Stimulated activated CD4-positive, alpha-beta T cell treated with anti-CD3 and anti-CD28 coated beads, TNF-alpha, amount 100 ng/mL, for 48 hours (primary cell): ENCODE measurements around the gene DNAJB1.
"Not testable (repeated sequence)": the region's sequence is repeated elsewhere in the genome, so short reads cannot be mapped to it uniquely, and the experiment has no call there.

Experiments used
- DNase-seq, 3 donors: peaks; one replicate each; pipeline ENCODE4 v3.0.0-alpha.2; 2020; ENCODE audit warnings: low read depth in 3 of 3

The DNAJB1 gene

DNA sequence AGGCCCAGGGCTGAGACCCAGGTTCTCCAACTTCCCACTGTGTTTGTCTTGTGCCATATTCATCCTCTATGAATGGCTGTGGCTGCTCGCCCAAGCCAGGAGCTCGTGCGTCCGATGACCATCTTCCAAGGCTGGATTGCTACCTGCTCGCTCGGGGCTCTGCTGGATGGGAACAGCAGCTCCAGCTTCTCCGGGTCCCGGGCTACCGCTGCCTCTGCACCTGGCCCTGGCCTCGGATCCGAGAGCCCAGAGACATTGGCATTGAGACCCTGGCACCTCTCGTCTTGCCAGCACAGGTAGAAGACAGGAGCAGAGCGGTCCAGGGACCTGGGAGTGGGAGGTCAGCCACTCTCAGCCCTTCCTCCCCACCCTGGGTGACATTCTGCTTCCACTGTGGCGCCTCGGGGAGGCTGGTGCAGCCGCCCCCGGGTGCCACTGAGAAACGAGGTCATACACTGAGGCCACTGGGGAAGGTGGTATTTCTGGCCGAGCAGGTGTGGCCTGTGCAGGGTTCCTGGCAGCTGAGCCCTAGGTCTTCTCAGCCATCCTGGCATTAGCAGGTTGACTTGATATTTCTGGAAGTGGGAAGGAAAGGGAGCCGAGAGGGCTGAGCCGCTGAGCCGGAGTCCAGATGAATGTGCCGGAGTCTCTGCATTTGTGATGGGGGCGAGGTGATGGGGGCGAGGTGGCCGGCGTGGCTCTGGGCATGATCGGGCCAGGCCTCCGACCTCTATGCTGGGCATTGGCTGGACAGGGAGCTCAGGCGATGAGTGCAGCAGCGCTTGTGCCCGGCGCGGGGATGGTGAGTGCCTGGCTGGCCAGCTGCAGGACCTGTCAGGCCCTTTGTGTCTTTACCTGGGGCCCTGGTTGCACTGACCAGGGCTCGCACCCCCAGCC, 35.1 kb upstream of the DNAJB1 start:
- DNase-seq = no peak

DNA sequence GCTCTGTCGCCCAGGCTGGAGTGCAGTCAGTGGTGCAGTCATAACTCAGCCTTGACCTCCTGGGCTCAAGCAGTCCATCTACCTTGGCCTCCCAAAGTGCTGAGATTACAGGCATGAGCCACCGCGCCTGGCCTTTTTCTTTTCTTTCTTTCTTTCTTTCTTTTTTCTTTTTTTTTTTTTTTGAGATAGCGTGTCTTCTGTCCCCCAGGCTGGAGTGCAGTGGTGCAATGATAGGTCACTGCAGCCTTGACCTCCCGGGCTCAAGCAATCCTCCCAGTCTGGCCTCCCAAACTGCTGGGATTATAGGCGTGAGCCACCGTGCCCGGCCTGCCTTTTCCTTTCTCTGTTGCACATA, 33.8 kb upstream of the DNAJB1 start:
- not testable (repeated sequence) for DNase-seq

DNA sequence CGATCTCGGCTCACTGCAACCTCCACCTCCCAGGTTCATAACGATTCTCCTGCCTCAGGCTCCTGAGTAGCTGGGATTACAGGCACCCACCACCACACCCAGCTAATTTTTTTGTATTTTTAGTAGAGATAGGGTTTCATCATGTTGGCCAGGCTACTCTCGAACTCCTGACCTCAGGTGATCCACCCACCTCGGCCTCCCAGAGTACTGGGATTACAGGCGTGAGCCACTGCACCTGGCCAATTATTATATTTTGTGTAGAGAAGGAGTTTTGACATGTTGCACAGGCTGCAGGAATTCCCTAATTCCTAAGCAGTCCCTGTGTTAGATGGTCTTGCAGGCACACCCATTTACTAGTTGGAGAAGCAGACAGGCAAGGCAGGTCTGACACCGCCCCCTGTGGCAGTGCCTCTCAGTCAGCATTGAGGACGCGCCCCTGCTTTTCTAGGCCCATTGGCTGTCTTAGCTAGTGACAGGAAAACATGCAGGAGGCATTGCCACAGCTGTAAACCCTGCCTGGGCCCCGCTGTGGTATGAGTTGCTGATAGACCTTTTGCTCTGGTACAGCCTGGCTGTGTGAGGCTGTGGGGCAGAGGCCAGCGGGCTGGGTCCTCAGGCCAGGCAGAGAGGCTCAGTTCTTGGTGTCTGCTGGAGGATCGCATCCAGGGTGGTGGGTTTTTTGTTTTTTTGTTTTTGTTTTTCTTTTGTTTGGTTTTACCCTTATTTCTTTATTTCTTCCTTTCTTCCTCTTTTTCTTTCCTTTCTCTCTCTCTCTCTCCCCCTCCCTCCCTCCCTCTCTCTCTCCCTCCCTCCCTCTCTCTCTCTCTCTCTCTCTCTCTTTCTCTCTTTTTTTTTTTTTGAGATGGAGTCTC, 33.2 kb upstream of the DNAJB1 start:
- peak in 2 of 3 donors; percentile 63 to 67 for DNase-seq

DNA sequence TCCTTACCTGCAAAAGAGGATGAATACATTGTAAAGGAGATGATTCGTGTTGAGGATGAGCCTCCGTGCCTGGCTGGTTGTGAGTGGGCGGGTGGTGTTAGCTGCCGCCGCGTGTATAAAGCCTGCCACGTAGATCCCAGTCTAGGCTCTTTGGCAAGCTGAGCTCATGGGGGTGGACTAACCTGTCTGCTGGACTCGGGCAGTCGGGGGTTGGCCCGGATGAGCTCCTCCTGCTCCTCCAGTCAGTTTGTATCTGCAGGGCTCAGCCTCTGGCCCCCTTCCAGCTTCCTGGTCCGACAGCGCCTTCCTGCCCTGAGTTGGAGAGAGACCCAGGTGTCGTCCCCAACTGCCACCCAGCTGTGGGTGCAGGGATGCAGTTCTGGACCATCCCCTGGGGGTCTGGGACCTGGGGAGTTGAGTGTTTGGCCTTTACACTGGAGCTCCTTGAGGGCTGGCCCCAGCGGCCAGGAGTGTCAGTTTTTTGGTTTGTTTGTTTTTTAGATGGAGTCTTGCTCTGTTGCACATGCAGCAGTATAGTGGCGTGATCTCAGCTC, 32.1 kb upstream of the DNAJB1 start:
- DNase-seq = no peak

DNA sequence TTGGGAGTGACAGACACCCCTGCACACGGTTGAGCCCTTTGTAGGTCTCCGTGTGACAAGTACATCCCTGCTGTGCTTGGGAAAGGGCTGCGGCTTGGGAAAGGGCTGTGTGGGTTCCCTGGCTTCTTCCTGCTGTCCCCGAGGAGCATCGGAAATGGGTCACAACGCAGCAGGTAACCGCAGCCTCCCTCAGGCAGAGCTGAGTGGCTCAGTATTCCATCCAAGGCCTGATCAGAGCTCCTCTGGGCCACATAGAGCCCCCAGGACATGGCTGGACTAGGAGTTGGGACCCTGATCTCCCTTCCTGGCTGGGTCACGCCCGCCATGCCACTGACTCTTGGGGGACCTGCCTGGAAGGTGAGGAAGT, 27.5 kb upstream of the DNAJB1 start:
- no peak for DNase-seq

DNA sequence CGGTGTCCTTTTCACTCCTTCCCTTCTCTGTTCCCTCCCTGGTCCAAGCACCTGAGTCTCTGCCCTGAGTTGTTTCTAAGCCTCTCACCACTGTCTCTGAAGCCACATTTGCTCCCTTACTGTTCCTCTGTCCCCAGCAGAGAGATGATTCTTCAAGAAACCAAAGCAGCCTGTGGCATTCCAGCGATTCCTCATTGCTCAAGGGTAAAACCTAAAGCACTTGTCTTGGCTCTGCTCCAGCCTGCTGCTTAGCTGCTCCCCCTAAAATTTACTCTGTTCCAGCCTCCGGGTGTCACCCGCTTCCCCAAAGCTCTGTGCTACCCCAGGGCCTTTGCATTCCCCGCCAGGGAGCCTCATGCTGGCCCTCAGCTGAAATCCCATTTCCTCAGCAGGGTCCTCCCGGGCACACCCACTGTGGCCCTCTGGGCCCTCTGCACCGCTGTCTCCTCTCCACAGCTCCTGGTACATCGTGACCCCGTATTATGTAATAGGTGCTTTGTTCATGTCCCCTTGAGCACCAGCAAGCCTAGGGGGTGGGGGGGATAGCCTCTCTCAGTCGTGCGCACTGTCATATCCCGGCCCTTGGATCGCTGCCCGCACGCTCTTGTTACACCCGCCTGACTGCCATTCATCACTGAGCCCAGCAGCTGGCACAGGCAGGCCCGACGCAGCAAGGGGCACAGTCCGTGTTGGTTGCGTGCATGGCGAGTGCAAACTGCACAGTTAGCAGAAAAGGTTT, 26.9 kb upstream of the DNAJB1 start:
- no peak for DNase-seq

DNA sequence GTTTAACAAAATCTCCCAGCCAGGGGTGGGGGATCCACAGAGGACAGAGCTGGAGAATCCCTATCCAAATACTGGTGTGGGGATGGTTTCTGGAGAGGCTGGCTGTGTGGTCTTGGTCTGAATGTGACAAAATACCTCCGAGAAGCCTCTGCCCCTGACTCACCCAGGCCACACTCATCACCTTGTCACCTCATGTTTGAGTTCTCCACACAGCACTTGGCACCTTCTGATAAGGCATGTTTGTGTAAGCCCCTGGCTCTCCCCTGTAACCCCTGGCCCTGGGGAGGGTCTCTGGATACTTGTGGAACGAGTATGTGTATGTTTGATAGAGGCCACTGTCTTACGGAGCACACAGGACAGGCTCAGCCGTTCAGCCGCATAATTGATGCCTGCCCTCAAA, 25.9 kb upstream of the DNAJB1 start:
- DNase-seq = no peak

DNA sequence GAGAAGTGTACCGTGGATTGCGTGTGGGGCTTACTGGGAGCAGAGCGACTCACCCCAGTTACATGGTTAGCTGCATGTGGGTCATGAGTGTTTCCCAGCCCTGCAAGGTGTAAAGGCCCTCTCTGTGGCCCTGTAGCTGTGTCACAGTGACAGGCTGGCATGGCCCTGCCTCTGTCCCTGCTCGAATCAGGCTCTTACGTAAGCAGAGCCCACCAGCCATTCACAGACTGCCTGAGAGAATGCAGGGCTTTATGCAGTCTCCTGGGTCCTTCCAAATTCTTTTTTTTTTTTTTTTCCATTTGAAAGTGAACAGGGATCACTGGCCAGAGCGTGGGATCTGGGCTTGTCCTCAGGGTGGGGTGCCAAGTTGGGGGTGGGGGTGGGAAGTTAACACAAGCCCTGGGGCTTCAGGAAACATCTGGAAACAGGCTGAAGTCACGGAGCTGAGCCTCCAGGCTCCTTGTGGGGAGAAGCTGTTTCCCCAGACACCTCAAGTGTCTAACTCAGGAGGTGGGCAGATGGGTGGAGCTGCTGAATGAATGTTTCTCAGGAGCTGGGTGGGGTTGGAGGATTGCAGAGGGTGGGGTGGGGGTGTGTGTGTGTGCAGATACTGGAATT, 24.6 kb upstream of the DNAJB1 start:
- DNase-seq = no peak

DNA sequence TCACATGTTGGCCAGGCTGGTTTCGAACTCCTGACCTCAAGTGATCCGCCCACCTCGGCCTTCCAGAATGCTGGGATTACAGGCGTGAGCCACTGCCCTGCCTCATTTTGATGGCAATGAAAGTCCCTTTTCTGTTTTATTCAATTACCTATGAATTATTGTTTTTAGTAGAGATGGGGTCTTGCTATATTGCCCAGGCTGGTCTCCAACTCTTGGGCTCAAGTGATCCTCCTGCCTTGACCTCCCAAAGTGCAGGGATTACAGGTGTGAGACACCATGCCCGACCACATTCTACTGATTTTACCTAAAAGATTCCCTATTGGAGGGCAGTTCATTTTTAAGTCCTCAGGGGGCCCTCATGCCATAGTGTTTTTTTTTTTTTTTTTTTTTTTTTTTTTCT, 23.8 kb upstream of the DNAJB1 start:
- not testable (repeated sequence) for DNase-seq

DNA sequence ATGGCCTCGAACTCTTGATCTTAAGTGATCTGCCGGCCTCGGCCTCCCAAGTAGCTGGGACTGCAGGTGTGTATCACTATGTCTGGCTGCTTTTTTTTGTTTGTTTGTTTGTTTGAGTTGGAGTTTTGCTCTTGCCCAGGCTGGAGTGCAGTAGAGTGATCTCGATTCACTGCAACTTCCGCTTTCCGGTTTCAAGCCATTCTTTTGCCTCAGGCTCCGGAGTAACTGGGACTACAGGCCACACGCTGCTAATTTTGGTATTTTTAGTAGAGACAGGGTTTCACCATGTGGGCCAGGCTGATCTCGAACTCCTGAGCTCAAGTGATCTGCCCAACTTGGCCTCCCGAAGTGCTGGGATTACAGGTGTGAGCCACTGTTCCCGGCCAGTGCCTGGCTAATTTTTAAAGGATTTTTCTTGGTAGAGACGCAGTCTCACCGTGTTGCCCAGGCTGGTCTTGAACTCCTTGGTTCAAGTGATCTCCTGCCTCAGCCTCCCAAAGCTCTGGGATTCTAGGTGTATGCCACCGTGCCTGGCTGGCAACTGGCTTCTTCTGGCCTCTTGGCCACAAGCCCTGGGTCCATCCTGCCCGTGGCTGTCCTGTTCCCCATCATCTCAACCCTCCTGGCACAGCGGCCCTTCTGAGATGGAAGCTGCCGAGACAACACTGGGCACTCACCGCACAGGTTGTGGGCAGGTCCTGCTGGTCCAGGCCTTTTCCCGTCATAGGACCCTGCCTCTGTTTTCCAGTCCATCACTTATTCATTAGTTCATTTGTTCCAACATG, 22.7 kb upstream of the DNAJB1 start:
- DNase-seq = no peak

DNA sequence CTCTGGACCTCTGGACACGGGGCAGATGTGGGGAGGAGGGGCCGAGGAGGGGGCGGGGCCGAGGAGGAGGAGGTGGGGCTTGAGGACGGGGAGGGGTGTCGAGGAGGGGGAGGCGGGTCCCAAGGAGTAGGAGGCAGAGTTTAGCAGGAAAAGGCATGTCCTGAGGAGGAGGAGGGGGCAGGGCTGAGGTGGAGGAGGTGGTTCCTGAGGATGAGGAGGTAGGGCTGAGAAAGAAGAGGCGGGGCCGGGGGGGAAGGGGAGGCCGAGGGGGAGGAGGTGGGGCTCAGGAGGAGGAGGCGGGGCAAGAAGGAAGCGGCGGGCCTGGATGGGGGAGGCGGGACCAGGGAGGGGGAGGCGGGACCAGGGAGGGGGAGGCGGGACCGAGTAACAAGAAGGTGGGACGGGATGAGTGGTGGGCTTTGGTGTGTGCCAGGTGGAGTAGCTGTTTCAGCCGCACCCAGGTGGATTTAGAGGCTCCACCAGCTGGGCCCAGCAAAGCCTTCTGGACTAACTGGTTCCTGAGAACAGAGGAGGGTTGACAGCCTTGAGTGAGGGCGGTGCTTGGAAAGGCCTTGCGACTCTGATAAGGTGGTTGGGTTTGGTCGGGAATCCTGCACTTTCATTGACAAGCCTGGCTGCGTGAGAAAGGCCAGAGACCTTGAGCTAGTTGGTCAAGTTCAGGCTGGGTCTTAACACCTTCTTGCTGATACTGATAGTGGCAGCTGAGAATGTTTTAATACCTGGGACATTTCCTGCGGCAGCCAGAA, 18.9 kb upstream of the DNAJB1 start:
- peak in 2 of 3 donors; percentile 44 to 63 for DNase-seq

DNA sequence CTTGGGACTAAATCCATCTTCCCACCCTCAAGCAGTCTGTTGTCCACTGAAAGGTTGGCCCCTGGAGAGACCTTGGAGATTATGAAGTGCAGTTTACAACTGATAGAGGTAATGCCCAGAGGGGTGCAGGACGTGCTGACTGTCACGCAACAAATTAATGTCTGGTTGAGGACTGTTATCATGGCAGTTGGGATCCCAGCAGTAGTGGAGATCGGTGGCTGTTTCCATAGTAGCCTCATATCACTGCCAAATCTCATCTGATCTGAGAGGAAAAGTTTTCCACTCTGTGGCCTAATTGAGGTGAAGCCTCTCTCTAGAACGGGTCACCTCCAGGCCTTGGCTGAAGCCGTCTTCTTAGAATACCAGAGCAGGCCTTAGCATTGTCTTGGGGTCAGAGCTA, 15.3 kb upstream of the DNAJB1 start:
- no peak for DNase-seq

DNA sequence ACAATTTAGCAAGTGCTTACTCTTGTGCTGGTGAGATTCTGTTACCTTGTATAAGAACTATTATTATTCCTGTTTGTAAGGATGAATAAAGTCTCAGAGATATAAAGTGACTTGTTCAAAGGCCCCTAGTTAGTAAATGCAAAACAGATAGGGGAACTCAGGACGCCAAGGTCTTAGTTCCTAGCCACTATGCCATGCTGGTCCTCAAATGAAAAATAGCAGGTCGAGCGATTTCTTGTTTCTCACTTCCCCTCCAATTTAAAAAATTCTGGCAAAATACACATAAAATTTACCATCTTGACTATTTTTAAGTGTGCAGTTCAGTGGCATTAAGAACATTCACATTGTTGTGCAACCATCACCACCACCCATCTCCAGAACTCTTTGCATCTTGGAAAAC, 12.3 kb upstream of the DNAJB1 start:
- no peak for DNase-seq

DNA sequence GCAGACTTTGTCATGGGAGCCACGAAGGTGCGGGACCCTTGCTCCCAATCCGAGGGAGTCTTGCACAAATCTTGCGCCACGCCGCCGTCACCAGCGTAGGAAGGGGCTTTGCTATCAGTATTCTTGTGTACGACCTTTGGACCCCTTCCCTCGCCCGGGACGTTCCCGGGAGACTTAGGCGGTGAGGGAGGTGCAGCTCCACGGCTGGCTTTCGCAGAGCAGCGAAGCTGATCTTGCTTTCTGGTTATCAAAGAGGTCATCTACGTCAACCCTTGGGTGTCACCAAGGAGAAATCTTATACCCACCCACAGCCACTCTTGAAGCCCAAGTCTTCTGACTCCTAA, 11.8 kb upstream of the DNAJB1 start:
- no peak for DNase-seq

DNA sequence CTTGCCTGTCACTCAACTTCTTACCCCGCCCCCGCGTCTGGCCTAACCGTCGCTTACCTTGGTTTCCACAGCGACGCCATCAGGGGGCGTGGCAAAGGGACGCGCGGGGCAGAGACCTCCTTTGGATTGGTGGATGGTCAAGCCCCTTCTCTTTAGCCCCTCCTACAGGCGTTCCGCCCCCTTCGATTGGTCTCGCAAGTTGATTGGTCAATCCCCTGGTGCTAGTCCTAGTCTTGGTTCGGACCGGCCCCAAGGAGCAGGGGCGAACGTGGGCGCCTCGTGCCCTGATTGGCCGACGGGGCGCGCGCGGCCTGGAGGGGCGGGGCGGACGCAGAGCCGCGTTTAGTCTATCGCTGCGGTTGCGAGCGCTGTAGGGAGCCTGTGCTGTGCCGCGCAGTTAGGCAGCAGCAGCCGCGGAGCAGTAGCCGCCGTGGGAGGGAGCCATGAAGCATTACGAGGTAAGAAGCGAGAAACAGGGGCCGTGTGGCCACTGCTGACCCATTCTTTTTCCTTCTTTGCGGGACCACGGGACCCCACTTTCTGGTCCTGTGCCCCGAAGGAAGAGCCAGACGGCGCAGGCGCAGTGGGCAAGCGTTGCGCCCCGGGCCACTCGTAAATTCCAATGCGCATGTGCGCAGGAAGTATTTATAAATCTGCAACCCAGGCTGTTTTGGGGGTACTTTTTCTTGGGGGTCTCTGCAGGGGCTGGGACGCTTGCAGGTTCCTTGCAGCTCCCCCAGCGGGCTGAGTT, 11.2 kb upstream of the DNAJB1 start, which contains the start of gene TECR:
Gene TECR (plus strand): TSS at position 341 of the 751 bp plus-strand sequence. CDS start 103 bp downstream, at position 444.
- peak; percentile 100 for DNase-seq

DNA sequence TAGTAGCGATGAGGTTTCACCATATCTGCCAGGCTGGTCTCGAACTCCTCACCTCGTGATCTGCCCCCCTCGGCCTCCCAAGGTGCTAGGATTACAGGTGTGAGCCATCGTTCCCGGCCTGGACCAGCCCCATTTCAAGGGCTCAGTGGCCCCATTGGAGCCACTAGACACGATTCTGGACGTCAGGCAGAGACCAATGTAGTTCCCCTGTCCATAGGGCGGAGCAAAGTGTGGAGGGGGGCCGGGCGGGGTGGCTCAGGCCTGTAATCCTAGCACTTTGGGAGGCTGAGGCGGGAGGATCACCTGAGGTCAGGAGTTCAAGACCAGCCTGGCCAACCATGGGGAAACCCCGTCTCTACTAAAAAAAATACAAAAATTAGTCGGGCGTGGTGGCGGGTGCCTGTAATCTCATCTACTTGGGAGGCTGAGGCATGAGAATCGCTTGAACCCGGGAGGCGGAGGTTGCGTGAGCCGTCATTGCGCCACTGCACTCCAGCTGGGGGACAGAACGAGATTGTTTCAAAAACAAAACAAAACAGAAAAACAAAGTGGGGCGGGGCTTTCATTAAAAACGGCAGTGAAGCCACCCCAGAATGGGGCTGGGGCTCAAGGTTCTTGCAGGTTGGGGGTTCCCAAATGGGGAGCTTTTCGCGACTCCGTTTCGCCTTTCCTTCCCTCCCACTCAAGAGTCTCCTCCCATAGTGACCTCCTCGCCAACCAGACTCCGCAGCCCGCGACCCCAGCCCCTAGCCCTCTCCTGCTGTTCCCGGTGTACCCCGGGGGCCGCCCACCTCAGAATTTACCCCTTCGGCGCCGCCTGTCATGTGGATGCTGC, 10.4 kb upstream of the DNAJB1 start:
- DNase-seq = no peak

DNA sequence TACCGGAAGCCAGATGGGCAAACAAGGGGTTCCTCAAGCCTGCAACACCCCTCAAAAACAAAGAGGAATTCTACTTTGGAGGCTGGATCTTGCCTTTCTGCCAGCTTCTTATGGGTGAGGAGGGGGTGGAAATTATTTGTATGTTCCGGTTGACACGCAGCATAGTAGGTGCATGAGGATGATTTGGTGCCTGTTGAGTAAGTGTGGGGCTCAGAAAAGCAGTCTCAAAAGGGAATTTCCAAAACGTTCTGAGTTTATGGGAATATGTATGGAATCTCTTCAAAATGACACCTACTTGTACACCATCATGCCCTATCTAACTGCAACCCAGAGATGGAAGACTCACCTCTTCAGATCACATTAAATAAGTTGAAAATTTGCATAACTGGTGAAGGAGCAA, 8.2 kb upstream of the DNAJB1 start:
- DNase-seq = no peak

DNA sequence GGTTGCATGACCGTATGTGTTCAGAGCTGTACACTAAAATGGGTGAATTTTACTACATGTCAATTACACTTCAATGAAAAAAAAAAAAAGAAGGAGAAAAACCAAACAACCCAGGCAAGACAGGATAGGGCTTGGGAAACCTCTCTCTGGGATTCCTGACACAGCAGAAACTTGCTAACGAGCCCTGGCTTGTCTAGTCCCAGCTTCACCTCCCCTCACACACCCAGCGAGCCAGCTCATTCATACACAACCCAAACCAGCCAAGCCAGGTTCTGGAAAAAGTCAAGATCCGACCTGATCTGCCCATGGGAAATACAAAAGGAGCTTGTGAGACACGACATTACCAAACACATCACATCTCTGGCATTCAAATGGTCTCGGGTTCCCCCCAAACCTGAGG, 7.5 kb upstream of the DNAJB1 start:
- no peak for DNase-seq
